H1 (cell line): ENCODE data around the gene CCNG2. TPM values are rescaled to one million over a fixed set of nuclear protein-coding genes. Genes with fewer than 3 reads are reported as not detected.

ENCODE experiments used
- CTCF ChIA-PET: fragments of 300-600 bp; sonication (Branson Sonifier 250); formaldehyde crosslinking; loops from one replicate; lab custom pipeline; 2021; ENCODE audit not compliant: partially characterized antibody; lab: Charles Lee
- POLR2A ChIA-PET: fragments of 300-600 bp; sonication (Branson Sonifier 250); formaldehyde crosslinking; loops from one replicate; lab custom pipeline; 2021; ENCODE audit warnings: inconsistent platforms; ENCODE audit not compliant: partially characterized antibody; lab: Charles Lee
- DNase-seq, 2 experiments: peaks; one replicate each; pipeline versions ENCODE4 v3.0.0 to v3.0.0-alpha.2; 2010 to 2022; ENCODE audit warnings: low spot score in 2 of 2, low read depth in 1 of 2, mixed read lengths in 1 of 2
- FAIRE-seq: peaks from 2 replicates; lab custom pipeline; 2011; peaks lifted over from hg19 to GRCh38; lab: Jason Lieb, UNC
- H2AFZ ChIP-seq: 2 replicates; pipeline ENCODE4 v1.8.1; 2012; ENCODE audit warnings: low read length, inconsistent platforms
- H2AK5ac ChIP-seq: 2 replicates; pipeline ENCODE4 v1.6.1; 2013; ENCODE audit warnings: low read depth, low read length
- H2BK120ac ChIP-seq: replicated peaks from 2 replicates; pipeline ENCODE3; 2013; ENCODE audit warnings: low read depth, low read length, inconsistent platforms
- H2BK12ac ChIP-seq: 2 replicates; pipeline ENCODE4 v1.6.1; 2013; ENCODE audit warnings: low read depth, low read length
- H2BK15ac ChIP-seq: 2 replicates; pipeline ENCODE4 v1.6.1; 2013; ENCODE audit warnings: low read length
- H2BK20ac ChIP-seq: 2 replicates; pipeline ENCODE4 v1.6.1; 2013; ENCODE audit warnings: low read length
- H2BK5ac ChIP-seq: 2 replicates; pipeline ENCODE4 v1.6.1; 2013; ENCODE audit warnings: low read depth, low read length
- H3K14ac ChIP-seq: 2 replicates; pipeline ENCODE4 v1.6.1; 2013; ENCODE audit warnings: inconsistent platforms; ENCODE audit not compliant: insufficient read length
- H3K18ac ChIP-seq: 2 replicates; pipeline ENCODE4 v1.6.1; 2013; ENCODE audit warnings: low read length; ENCODE audit errors: extremely low read depth
- H3K23ac ChIP-seq: 2 replicates; pipeline ENCODE4 v1.6.1; 2013; ENCODE audit warnings: inconsistent platforms; ENCODE audit not compliant: insufficient read length
- H3K23me2 ChIP-seq: 2 replicates; pipeline ENCODE4 v1.6.1; 2013; ENCODE audit warnings: low read depth, low read length
- H3K27ac ChIP-seq: 2 replicates; pipeline ENCODE4 v1.6.1; 2011; ENCODE audit warnings: low read depth, low read length, inconsistent platforms
- H3K27me3 ChIP-seq, 4 experiments: replicated peaks in 1 of 4; 1 replicate in 1 of 4; 2 replicates in 3 of 4; pipeline versions ENCODE4 v1.6.1 to v1.8.1; 2011 to 2013; ENCODE audit warnings: low read length in 3 of 4, mild to moderate bottlenecking in 3 of 4, inconsistent platforms in 2 of 4, mixed read lengths in 2 of 4, moderate library complexity in 1 of 4; ENCODE audit not compliant: control insufficient read depth in 3 of 4, insufficient read depth in 3 of 4; ENCODE audit errors: extremely low read depth in 1 of 4
- H3K36me3 ChIP-seq, 4 experiments: 2 replicates each; pipeline versions ENCODE4 v1.6.1 to v1.8.1; 2011 to 2013; ENCODE audit warnings: mild to moderate bottlenecking in 4 of 4, low read length in 3 of 4, moderate library complexity in 2 of 4, control low read depth in 1 of 4, inconsistent platforms in 1 of 4; ENCODE audit not compliant: insufficient read depth in 4 of 4, control insufficient read depth in 2 of 4
- H3K4ac ChIP-seq: replicated peaks from 2 replicates; pipeline ENCODE3; 2013; ENCODE audit warnings: low read length, low read depth, mixed read lengths, inconsistent platforms; ENCODE audit not compliant: insufficient read length
- H3K4me1 ChIP-seq, 4 experiments: replicated peaks in 1 of 4; 1 replicate in 1 of 4; 2 replicates in 3 of 4; pipeline versions ENCODE4 v1.6.1 to v1.8.1; 2011 to 2013; ENCODE audit warnings: low read length in 3 of 4, inconsistent platforms in 2 of 4, mixed read lengths in 1 of 4; ENCODE audit not compliant: insufficient read depth in 4 of 4, control insufficient read depth in 3 of 4
- H3K4me2 ChIP-seq, 2 experiments: 2 replicates each; pipeline versions ENCODE4 v1.6.1 to v1.8.1; 2011 to 2013; ENCODE audit warnings: low read depth in 2 of 2, low read length in 2 of 2, control low read depth in 1 of 2, inconsistent platforms in 1 of 2, mild to moderate bottlenecking in 1 of 2; ENCODE audit not compliant: insufficient read depth in 1 of 2
- H3K4me3 ChIP-seq, 4 experiments: fragments of 200-600, 300-600 bp in 1 of 4; sonication (generic), shearing (Covaris generic), sonication (Bioruptor Twin) in 1 of 4; 2 replicates each; pipeline versions ENCODE4 v1.5.1 to v1.8.1; 2011 to 2016; ENCODE audit warnings: low read length in 4 of 4, low read depth in 3 of 4, control low read depth in 2 of 4, inconsistent platforms in 2 of 4, mild to moderate bottlenecking in 2 of 4, mixed read lengths in 1 of 4, moderate library complexity in 1 of 4; ENCODE audit not compliant: insufficient read depth in 2 of 4; ENCODE audit errors: extremely low read depth in 1 of 4
- H3K56ac ChIP-seq: replicated peaks from 2 replicates; pipeline ENCODE3; 2013; ENCODE audit warnings: low read depth, mild to moderate bottlenecking, mixed read lengths, low read length, inconsistent platforms; ENCODE audit not compliant: insufficient read length
- H3K79me1 ChIP-seq: 2 replicates; pipeline ENCODE4 v1.6.1; 2013; ENCODE audit warnings: low read depth, low read length, control low read depth
- H3K79me2 ChIP-seq, 2 experiments: 2 replicates each; pipeline versions ENCODE4 v1.6.1 to v1.8.1; 2012 to 2013; ENCODE audit warnings: low read length in 2 of 2, mild to moderate bottlenecking in 2 of 2, inconsistent platforms in 1 of 2; ENCODE audit not compliant: insufficient read depth in 2 of 2, control insufficient read depth in 1 of 2
- H3K9ac ChIP-seq, 4 experiments: replicated peaks in 1 of 4; 1 replicate in 1 of 4; 2 replicates in 3 of 4; pipeline versions ENCODE4 v1.6.1 to v1.8.1; 2011 to 2013; ENCODE audit warnings: low read depth in 3 of 4, low read length in 3 of 4, control low read depth in 2 of 4, mild to moderate bottlenecking in 2 of 4, moderate library complexity in 2 of 4, inconsistent platforms in 1 of 4; ENCODE audit errors: extremely low read depth in 1 of 4
- H3K9me3 ChIP-seq, 2 experiments: 2 replicates each; pipeline versions ENCODE4 v1.6.1 to v1.8.1; 2012 to 2013; ENCODE audit warnings: mild to moderate bottlenecking in 2 of 2, moderate library complexity in 2 of 2, control low read depth in 1 of 2, inconsistent platforms in 1 of 2, low read depth in 1 of 2, low read length in 1 of 2, mixed read lengths in 1 of 2; ENCODE audit not compliant: insufficient read depth in 2 of 2
- H4K20me1 ChIP-seq, 2 experiments: replicated peaks in 1 of 2; 2 replicates each; pipeline versions ENCODE3 to v1.8.1; 2011 to 2013; ENCODE audit warnings: inconsistent platforms in 2 of 2, low read length in 2 of 2, mild to moderate bottlenecking in 1 of 2; ENCODE audit not compliant: insufficient read depth in 2 of 2, control insufficient read depth in 1 of 2
- H4K5ac ChIP-seq: 2 replicates; pipeline ENCODE4 v1.6.1; 2013; ENCODE audit warnings: low read length, low read depth, mixed read lengths, inconsistent platforms; ENCODE audit not compliant: insufficient read length
- H4K8ac ChIP-seq: 2 replicates; pipeline ENCODE4 v1.8.0; 2013; ENCODE audit warnings: mild to moderate bottlenecking, moderate library complexity, low read length, inconsistent platforms; ENCODE audit not compliant: insufficient read depth; ENCODE audit errors: extremely low read depth
- H4K91ac ChIP-seq: replicated peaks from 2 replicates; pipeline ENCODE3; 2013; ENCODE audit warnings: low read length, mixed read lengths, inconsistent platforms; ENCODE audit not compliant: insufficient read length
- CBX8 ChIP-seq: fragments of 300-800, 300-1000 bp; sonication (generic); IDR thresholded peaks from 2 replicates; pipeline ENCODE4 v1.7.1; 2016; ENCODE audit warnings: low read depth, low read length, borderline replicate concordance
- CHD2 ChIP-seq: IDR thresholded peaks from 2 replicates; pipeline ENCODE4 v1.6.1; 2012; ENCODE audit warnings: low read length, improper control_type of control experiment
- CREB1 ChIP-seq: IDR thresholded peaks from 2 replicates; pipeline ENCODE4 v1.6.1; 2012; ENCODE audit warnings: inconsistent platforms
- CTBP2 ChIP-seq: IDR thresholded peaks from 2 replicates; pipeline ENCODE4 v1.7.0; 2011; ENCODE audit warnings: borderline replicate concordance, mild to moderate bottlenecking, moderate library complexity, mixed read lengths, low read length; ENCODE audit not compliant: insufficient read depth, insufficient read length
- EZH2 ChIP-seq: fragments of 200-600 bp; sonication (generic); IDR thresholded peaks from 2 replicates; pipeline ENCODE4 v1.7.1; 2012; ENCODE audit warnings: low read depth, mild to moderate bottlenecking, moderate library complexity, low read length, inconsistent platforms; ENCODE audit not compliant: severe bottlenecking
- GABPA ChIP-seq: IDR thresholded peaks from 2 replicates; pipeline ENCODE4 v1.6.1; 2011; ENCODE audit warnings: mild to moderate bottlenecking, low read length, moderate library complexity, borderline replicate concordance; ENCODE audit not compliant: insufficient read depth
- GTF2F1 ChIP-seq: IDR thresholded peaks from 2 replicates; pipeline ENCODE4 v1.6.1; 2012; ENCODE audit warnings: low read depth, low read length, improper control_type of control experiment, borderline replicate concordance
- JUN ChIP-seq: IDR thresholded peaks from 2 replicates; pipeline ENCODE4 v1.6.1; 2011; ENCODE audit warnings: low read depth, mild to moderate bottlenecking, improper control_type of control experiment, low read length
- MAFK ChIP-seq: IDR thresholded peaks from 2 replicates; pipeline ENCODE4 v1.6.1; 2012; ENCODE audit warnings: low read depth, mild to moderate bottlenecking, improper control_type of control experiment, low read length
- POLR2A ChIP-seq, 2 experiments: IDR thresholded peaks; 1 replicate in 1 of 2; 2 replicates in 1 of 2; pipeline ENCODE4 v1.6.1; 2011; ENCODE audit warnings: low read depth in 2 of 2, low read length in 2 of 2, mild to moderate bottlenecking in 2 of 2; ENCODE audit errors: control extremely low read depth in 1 of 2
- SIN3A ChIP-seq, 2 experiments: IDR thresholded peaks in 1 of 2; conservative IDR thresholded peaks in 1 of 2; 2 replicates each; pipeline ENCODE4 v1.6.1; 2011 to 2012; ENCODE audit warnings: low read length in 2 of 2, improper control_type of control experiment in 1 of 2, low read depth in 1 of 2, mild to moderate bottlenecking in 1 of 2
- USF2 ChIP-seq: IDR thresholded peaks from 2 replicates; pipeline ENCODE4 v1.6.1; 2011; ENCODE audit warnings: low read length, improper control_type of control experiment
- YY1 ChIP-seq: IDR thresholded peaks from 2 replicates; pipeline ENCODE4 v1.6.1; 2011; ENCODE audit warnings: low read depth, mild to moderate bottlenecking, low read length
- WGBS, 2 experiments: shearing (Covaris generic) in 1 of 2; methylation state at CpG; one replicate each; pipeline versions ENCODE4 v1.1.6 to v1.1.7; 2013 to 2015; ENCODE audit warnings: low lambda C conversion rate in 2 of 2, mixed read lengths in 2 of 2, inconsistent platforms in 1 of 2, low coverage in 1 of 2, missing lambda C conversion rate in 1 of 2; ENCODE audit not compliant: insufficient replicate concordance in 2 of 2, insufficient coverage in 1 of 2, insufficient read length in 1 of 2; ENCODE audit errors: extremely low coverage in 1 of 2, missing lambda C conversion rate in 1 of 2; 5-methylcytosine and 5-hydroxymethylcytosine counted together
- polyA plus RNA-seq, 7 experiments: library from polyadenylated mRNA; depleted of rRNA in 3 of 7; stranded (reverse) in 5 of 7; unstranded in 2 of 7; fragments of >200 nt in 5 of 7; fragments of 200-250 nt in 2 of 7; gene quantifications; 1 replicate in 5 of 7; 2 replicates in 1 of 7; 4 replicates in 1 of 7; pipeline versions ENCODE4 v1.2.1 to v1.2.3, GENCODE V29; 2011 to 2013; ENCODE audit warnings: missing spikeins in 2 of 7, mixed read lengths in 2 of 7
- total RNA-seq: library from RNA; stranded (reverse); fragmentation: NEBNext Ultra II Directional; extraction: Animal tissue kit (Norgen Biotek cat#: 25700); gene quantifications from 2 replicates; pipeline ENCODE4 v1.2.1, GENCODE V29; 2021

CCNG2 gene
- total and polyA plus RNA-seq, 2 of the 8 experiments (the other 6 are each of a cell fraction or from before 2014, with no cell fraction given), result 3.5 to 13.9 TPM

DNA sequence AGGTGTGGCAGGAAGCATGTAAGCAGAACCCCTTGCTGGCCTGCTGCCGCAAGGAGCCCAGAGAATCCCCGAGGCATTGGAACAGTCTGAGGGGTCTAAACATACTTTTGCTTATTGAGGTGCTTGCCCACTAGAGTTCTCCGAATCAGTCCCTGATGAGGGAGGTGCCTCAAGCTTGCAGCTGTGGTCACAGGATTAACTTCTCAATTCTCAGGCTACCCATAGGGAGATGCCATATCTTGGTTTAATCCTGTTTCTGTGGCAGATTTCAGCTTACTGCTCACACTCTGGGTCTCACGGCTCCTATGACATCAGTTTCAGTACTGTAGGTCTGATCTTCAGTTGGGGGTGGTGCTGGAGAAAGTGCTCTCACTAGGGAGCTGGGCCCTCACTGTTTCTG, 39.9 kb downstream of the CCNG2 start:
- Histone ChIP-seq H3K23me2 (no peaks in the 10 kb centered on the region), H2AFZ (no peak overlapping the region)
- TF ChIP-seq GTF2F1 (no peak), CHD2 (no peak), POLR2A (IDR thresholded peaks at IDR 0.05; ENCODE audit: control extremely low read depth in 1 of 2, low read depth in 2 of 2, low read length in 2 of 2) (no peak), MAFK (no peak), CTBP2 (no peak), CBX8 (no peak), SIN3A (conservative IDR thresholded peaks at IDR 0.05 in 1 of 2, IDR thresholded peaks at IDR 0.05 in 1 of 2; ENCODE audit: low read depth in 1 of 2, low read length in 2 of 2) (no peak), JUN (no peak), GABPA (no peak), CREB1 (no peak), EZH2 (no peak), USF2 (no peak), YY1 (no peak)

More for the DNA sequence above, 39.9 kb downstream of the CCNG2 start:
- 83% methylated on average over 4 of the region's 4 CpGs; no CpG with 5 or more reads in 1 of the 2 experiments for WGBS, 2 experiments
- H4K8ac ChIP-seq, result no peak overlapping the region
- H3K36me3 ChIP-seq, result no peaks in the 10 kb centered on the region; a peak in 1 of 8 replicates
- H3K14ac ChIP-seq, result no peak overlapping the region
- no peak overlapping the region for H2BK120ac ChIP-seq
- H3K9ac ChIP-seq, result no peak overlapping the region
- H2BK5ac ChIP-seq, result no peak overlapping the region
- H2BK15ac ChIP-seq, result no peak overlapping the region
- no peaks in the 10 kb centered on the region for H3K79me2 ChIP-seq
- H3K27me3 ChIP-seq, result peaks cover 0 to 6% (median 2%) of the 10 kb centered on the region in 4 experiments; a peak in 4 of 7 replicates
- H3K4me3 ChIP-seq, result no peak overlapping the region
- no peak overlapping the region for H3K23ac ChIP-seq
- H4K20me1 ChIP-seq, result no peaks in the 10 kb centered on the region
- no peaks in the 10 kb centered on the region for H3K9me3 ChIP-seq
- no peak overlapping the region for H2BK12ac ChIP-seq
- no peak overlapping the region for H4K5ac ChIP-seq
- POLR2A ChIA-PET, result no interaction called here
- H3K79me1 ChIP-seq, result no peaks in the 10 kb centered on the region
- no peak overlapping the region for H3K18ac ChIP-seq
- H3K4me1 ChIP-seq, result 0 out of 7 replicates have a peak, but pooled peaks cover 0 to 4% (median 0%) of the 10 kb centered on the region in 4 experiments
- CTCF ChIA-PET, result interaction anchor here (0.5 to 20.9 kb wide), 2 partner anchors 149 to 627 kb away, joined by 4 to 258 read pairs; no protein-coding TSS in a partner anchor
- H3K4me2 ChIP-seq, result no peak overlapping the region
- no peak overlapping the region for H4K91ac ChIP-seq
- FAIRE-seq (no peak), DNase-seq (no peak)
- no peak overlapping the region for H2BK20ac ChIP-seq
- H3K27ac ChIP-seq, result no peak overlapping the region
- no peak overlapping the region for H3K4ac ChIP-seq
- H2AK5ac ChIP-seq, result no peak overlapping the region
- H3K56ac ChIP-seq, result no peak overlapping the region
